HG03039 (cell line): ENCODE results near the gene SLC12A1.

Experiments
- ATAC-seq: cut with Tn5 transposase; IDR thresholded peaks from one replicate; pipeline ENCODE4 v1.9.1; 2021; ENCODE audit warnings: mild to moderate bottlenecking, moderate library complexity; ENCODE audit not compliant: unreplicated experiment

SLC12A1 gene

GRCh38 chr15:48345516-48345915 is 139.4 kb downstream of the SLC12A1 start:
- no peak for ATAC-seq

DNA sequence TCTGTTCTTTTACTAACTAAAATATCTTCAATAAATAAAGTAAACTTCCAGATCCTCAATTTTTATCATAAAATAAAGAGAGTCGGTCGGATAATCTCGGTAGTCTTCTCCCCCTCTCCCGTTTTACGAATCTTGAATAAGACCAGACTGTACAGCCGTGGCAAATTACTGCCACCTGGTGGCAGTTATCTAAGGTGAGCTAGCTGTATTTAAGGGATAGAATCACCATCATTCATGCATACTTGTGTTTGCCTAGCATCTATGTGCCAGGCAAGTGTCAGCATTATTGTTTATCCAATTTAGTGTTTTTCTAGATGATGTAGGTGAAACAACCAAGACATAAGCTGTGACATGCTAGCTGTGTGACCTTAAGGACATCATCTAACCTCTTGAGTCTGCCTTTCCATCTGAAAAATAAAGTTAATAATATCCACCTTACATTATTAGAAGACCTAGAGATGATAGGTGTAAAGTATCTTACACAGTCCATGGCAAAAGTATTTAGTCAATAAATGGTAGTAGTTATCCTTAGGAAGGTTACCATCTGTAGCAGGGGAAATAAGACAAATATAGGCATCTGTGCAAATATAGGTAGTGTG is 146.5 kb downstream of the SLC12A1 start:
- peak; percentile 74 for ATAC-seq
